GM12801 (cell line): ENCODE results near the gene OOSP4A.

Experiments
- TF ChIP-seq, protein P1 (sequence below): IDR thresholded peaks from one replicate; pipeline ENCODE4 v1.5.1; 2011; ENCODE audit warnings: control low read depth; ENCODE audit not compliant: insufficient read length; ENCODE audit errors: extremely low read depth

The OOSP4A gene

DNA sequence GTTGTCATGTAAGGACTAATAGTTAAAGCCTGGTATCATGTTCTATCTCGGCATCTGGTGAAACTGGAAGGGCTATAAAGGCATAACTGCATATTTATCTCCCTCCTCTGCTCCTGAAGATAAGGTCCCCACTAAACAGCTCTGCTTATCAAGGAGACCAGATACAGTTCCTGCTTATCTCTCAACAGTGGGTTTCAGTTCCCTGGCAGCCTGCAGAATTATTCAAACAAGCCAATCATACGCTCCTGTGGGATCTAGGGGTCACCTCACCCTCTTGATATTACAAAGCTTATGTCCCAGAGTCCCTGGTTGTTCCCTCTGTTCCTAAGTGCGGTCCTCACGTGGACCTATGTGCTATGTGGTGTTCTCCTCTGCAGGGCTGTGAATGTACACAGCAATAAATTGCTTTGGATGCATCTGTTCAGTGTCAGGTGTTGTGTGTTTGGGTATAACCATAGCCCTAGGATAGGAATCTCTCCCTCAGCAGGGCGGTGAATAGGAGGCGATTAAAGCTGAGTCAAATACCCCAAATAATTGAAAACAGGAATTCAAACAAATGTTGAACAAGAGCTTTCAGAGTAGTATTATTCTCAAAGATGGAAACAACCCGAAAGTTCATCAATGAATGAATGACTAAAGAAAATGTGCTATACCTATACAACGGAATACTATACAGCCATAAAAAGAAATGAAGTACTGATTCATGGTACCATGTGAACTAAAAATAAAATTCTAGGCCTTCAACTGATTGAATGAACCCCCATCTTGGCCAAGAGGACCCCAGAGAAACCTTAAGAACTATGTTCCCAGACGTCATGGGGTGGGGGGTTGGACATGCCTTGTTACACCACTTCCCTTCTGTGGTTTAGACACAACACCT, 3.1 kb upstream of the OOSP4A start:
- TF ChIP-seq, protein P1, sequence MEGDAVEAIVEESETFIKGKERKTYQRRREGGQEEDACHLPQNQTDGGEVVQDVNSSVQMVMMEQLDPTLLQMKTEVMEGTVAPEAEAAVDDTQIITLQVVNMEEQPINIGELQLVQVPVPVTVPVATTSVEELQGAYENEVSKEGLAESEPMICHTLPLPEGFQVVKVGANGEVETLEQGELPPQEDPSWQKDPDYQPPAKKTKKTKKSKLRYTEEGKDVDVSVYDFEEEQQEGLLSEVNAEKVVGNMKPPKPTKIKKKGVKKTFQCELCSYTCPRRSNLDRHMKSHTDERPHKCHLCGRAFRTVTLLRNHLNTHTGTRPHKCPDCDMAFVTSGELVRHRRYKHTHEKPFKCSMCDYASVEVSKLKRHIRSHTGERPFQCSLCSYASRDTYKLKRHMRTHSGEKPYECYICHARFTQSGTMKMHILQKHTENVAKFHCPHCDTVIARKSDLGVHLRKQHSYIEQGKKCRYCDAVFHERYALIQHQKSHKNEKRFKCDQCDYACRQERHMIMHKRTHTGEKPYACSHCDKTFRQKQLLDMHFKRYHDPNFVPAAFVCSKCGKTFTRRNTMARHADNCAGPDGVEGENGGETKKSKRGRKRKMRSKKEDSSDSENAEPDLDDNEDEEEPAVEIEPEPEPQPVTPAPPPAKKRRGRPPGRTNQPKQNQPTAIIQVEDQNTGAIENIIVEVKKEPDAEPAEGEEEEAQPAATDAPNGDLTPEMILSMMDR, result no peak

DNA sequence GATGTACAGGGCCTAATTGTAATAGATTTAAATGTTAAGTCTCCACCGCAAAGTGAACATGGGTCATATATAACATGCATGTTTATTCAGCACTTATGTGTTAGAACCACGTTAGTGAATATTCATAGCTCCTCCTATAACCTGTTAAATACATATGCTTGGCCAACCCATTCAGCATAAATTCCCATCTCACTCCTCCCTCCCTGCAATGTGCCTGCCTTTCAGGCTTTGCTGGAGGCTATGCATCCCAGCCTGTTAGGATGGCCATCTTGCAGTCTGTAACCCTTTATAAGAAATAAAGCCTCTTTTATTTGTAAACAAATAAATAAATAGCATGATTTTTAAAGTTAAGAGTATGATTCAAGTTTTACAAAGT, 1.7 kb upstream of the OOSP4A start:
- TF ChIP-seq, protein P1, result no peak

DNA sequence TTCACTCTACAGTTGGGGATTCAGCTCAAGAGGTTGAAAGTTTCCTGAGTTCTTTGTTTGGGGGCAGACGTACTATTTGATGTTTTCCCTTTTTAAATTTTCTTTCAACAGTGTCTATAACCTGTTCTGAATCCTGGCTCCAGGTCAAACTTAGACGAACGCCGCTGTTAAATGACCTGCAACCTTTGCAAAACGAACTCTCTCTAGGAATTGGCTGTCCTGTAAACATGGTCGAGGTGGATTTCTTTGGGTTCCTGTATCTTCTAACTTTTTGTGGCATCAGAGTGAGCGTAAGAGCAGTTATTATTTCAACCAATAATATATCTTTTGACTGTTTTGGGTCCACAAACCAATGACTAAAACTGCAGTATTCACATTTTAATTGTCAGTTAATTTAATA, 1.6 kb downstream of the OOSP4A start:
- TF ChIP-seq, protein P1, result no peak

DNA sequence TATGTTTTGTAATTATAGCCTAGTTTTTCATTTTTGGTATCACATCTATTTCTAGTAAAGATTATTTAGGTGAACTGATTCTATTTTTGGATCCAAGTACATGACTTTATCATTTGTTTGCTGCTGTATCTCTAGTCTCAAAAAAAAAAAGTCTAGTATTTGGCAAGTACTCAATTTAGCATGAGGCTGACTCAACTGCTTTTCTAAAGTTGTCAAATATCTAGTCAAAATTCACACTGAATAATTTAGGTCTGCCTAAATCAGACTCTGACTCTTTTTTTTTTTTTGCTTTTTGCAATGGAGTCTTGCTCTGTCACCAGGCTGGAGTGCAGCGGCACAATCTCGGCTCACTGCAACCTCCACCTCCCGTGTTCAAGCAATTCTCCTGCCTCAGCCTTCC, 2.4 kb downstream of the OOSP4A start:
- TF ChIP-seq, protein P1, result no peak

DNA sequence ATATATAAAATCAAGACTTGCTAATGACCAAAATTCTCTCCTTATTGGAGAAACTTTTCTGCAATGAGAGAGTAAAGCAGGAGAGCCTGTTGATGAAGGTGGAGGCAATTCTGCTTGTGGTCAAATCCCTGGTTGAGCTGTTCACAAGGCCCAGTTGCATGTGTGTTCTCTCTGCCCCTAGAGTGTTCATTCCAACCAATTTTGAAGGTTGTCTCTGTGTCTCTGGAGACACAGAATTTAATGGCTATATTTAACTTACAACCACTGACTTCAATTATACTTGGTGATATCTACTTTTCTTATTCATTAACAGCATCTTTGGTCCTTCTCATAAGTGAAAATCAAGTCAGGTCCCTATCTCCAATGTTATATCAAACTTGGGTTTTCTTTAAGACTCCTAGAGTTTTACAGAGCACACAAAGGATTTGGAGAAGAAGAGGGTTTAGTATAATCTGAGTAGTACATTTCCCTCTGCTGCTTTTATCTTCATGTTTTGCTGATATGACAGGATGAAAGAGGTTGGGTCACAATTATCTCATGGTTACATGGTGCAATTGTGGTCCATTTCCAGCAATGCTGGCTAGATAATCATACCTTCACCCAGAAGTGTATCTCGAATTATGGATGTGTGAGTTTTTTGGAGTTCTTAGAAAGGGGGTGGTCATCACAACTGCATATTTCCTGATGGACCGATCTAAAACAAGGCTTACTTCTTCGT, 4.0 kb downstream of the OOSP4A start:
- TF ChIP-seq, protein P1, result no peak

DNA sequence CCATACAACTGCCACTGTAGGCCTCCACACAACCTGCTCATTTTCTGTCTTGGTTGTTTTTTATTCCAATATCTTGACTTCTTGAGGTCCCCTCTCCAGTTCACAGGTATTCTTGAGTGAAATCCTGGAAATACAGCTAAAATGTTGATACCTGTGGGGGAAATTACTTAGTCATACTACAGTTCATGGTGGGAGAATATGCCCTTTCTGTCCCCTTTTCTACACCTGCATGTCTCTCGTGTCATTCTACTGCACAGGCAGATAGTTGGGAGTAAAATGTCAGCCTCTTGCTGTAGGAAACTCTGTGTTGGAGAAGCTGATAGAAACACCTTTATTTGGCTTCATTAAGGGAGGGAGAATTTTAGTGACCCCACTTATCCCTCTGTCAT, 4.6 kb downstream of the OOSP4A start:
- TF ChIP-seq, protein P1, result no peak

DNA sequence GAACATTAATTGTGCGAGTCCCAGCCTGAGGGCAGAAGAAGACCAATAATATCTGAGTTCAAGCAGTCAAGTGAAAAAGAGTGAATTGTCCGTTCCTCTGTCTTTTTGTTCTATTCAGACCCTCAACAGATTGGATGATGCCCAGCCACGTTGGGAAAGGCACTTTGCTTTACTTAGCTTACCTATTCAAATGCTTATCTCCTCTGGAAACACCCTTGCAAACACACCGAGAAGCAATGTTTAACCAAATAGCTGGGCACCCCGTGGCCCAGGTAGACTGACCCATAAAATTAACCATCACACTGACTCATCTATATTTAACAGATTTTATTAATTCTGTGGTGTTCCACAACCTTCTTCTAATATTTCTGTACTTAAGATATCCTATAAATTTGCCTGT, 9.3 kb downstream of the OOSP4A start:
- TF ChIP-seq, protein P1, result no peak
